Stimulated activated CD4-positive, alpha-beta T cell treated with anti-CD3 and anti-CD28 coated beads, Interleukin-2, amount 100 ng/mL, for 4 hours (primary cell): ENCODE results near the gene WBP1.
"Not testable (repeated sequence)": the region's sequence is repeated elsewhere in the genome, so short reads cannot be mapped to it uniquely, and the experiment has no call there.

Experiments used
- DNase-seq: peaks from one replicate; pipeline ENCODE4 v3.0.0-alpha.2; 2020; ENCODE audit warnings: low read depth

The WBP1 gene

GRCh38 chr2:74458132-74458937 is at the start of gene WBP1:
Gene WBP1 (plus strand): TSS chr2:74458438. CDS start chr2:74458603, 165 bp downstream.
- peak; percentile 98 for DNase-seq

GRCh38 chr2:74413001-74413698 is 45.1 kb upstream of the WBP1 start:
- no peak for DNase-seq

- no peak for DNase-seq
These were observed 43.8 kb upstream of the WBP1 start for GRCh38 chr2:74414441-74414840.

- no peak for DNase-seq
These were observed 43.1 kb upstream of the WBP1 start for GRCh38 chr2:74414881-74415761.

- no peak for DNase-seq
These were observed 42.4 kb upstream of the WBP1 start for GRCh38 chr2:74415762-74416395.

- no peak for DNase-seq
These were observed 41.5 kb upstream of the WBP1 start for GRCh38 chr2:74416778-74417177.

GRCh38 chr2:74417197-74417596 is 41.0 kb upstream of the WBP1 start:
- DNase-seq, result no peak

GRCh38 chr2:74417763-74418162 is 40.5 kb upstream of the WBP1 start:
- DNase-seq, result no peak

- no peak for DNase-seq
These were observed 39.9 kb upstream of the WBP1 start for GRCh38 chr2:74418312-74418711.

GRCh38 chr2:74419345-74419744 is 38.9 kb upstream of the WBP1 start:
- no peak for DNase-seq

- DNase-seq, result no peak
These were observed 38.2 kb upstream of the WBP1 start for GRCh38 chr2:74420006-74420405.

- DNase-seq, result not testable (repeated sequence)
These were observed 37.7 kb upstream of the WBP1 start for GRCh38 chr2:74420443-74421103.

GRCh38 chr2:74421221-74421870 is 36.9 kb upstream of the WBP1 start, which contains the start of the genes C2orf81 and WDR54:
Gene C2orf81 (minus strand): TSS chr2:74421619. CDS start chr2:74421560, 59 bp downstream.
Gene WDR54 (plus strand): TSS chr2:74421730. CDS start chr2:74422154, 424 bp downstream.
- DNase-seq, result peak; percentile 90

GRCh38 chr2:74423231-74424095 is 34.8 kb upstream of the WBP1 start:
- DNase-seq, result no peak

- no peak for DNase-seq
These were observed 33.9 kb upstream of the WBP1 start for GRCh38 chr2:74424139-74424992.

GRCh38 chr2:74424995-74425406 is 33.2 kb upstream of the WBP1 start:
- DNase-seq, result no peak

- DNase-seq, result no peak
These were observed 32.7 kb upstream of the WBP1 start for GRCh38 chr2:74425523-74425922.

GRCh38 chr2:74426181-74426758 is 32.0 kb upstream of the WBP1 start:
- DNase-seq, result no peak
